ENCODE results near the gene MCRIP1. TPM values are rescaled to one million over a fixed set of nuclear protein-coding genes. Genes with fewer than 3 reads are reported as not detected.

Gene MCRIP1
- total and polyA plus RNA-seq, 2 of the 8 experiments (the other 6 are each of a cell fraction or from before 2014, with no cell fraction given): 103 to 151 TPM

- TF ChIP-seq CHD1 (IDR thresholded peaks at IDR 0.05; ENCODE audit: low read depth, low read length) (no peak), HDAC6 (IDR thresholded peaks at IDR 0.05; ENCODE audit: low read depth, low read length) (no peak), POLR2AphosphoS5 (IDR thresholded peaks at IDR 0.05; ENCODE audit: low read depth, low read length) (peak; percentile 70), PHF8 (conservative IDR thresholded peaks at IDR 0.05; ENCODE audit: low read depth, low read length) (peak; percentile 95), NRF1 (IDR thresholded peaks at IDR 0.05; ENCODE audit: low read depth, low read length) (peak; percentile 64), USF2 (IDR thresholded peaks at IDR 0.05; ENCODE audit: low read length) (no peak), ASH2L (IDR thresholded peaks at IDR 0.05; ENCODE audit: low read length) (no peak), ZNF274 (IDR thresholded peaks at IDR 0.05; ENCODE audit: borderline replicate concordance, extremely low read depth, low read length) (no peak), BACH1 (IDR thresholded peaks at IDR 0.05; ENCODE audit: low read length) (peak; percentile 28; the same call in 1 of the 2 replicates), SAP30 (IDR thresholded peaks at IDR 0.05; ENCODE audit: insufficient read depth, insufficient replicate concordance, low read length) (no peak), JUND (IDR thresholded peaks at IDR 0.05; ENCODE audit: low read length) (peak; percentile 89), MAFK (IDR thresholded peaks at IDR 0.05; ENCODE audit: low read depth, low read length) (peak; percentile 40; the same call in 1 of the 2 replicates), POU5F1 (IDR thresholded peaks at IDR 0.05; ENCODE audit: low read depth, low read length) (no peak), BRCA1 (IDR thresholded peaks at IDR 0.05; ENCODE audit: low read depth, low read length) (no peak), RNF2 (IDR thresholded peaks at IDR 0.05; ENCODE audit: borderline replicate concordance, low read depth, low read length, missing control alignments, poor library complexity, severe bottlenecking) (no peak), SRF (IDR thresholded peaks at IDR 0.05; ENCODE audit: low read depth, low read length) (0 out of 2 replicates have a peak, but pooled peaks have one; percentile 24), TCF12 (IDR thresholded peaks at IDR 0.05; ENCODE audit: low read depth, low read length) (no peak), SIX5 (IDR thresholded peaks at IDR 0.05; ENCODE audit: low read depth, low read length) (no peak), EP300 (IDR thresholded peaks at IDR 0.05; ENCODE audit: borderline replicate concordance in 1 of 2, low read depth in 2 of 2, low read length in 2 of 2) (no peak), YY1 (IDR thresholded peaks at IDR 0.05; ENCODE audit: low read depth, low read length) (peak; percentile 82), MAX (IDR thresholded peaks at IDR 0.05) (peak; percentile 92)
Observed at GRCh38 chr17:81860756-81861568, 27.9 kb upstream of the MCRIP1 start (continued).

Data from H1 (cell line).